Endodermal cell (in vitro differentiated cells): ENCODE results near the gene MPP2. TPM values are rescaled to one million over a fixed set of nuclear protein-coding genes. Genes with fewer than 3 reads are reported as not detected.

ENCODE experiments used
- DNase-seq: peaks from one replicate; pipeline ENCODE4 v3.0.0-alpha.2; 2017
- H3K27ac ChIP-seq: 2 replicates; pipeline ENCODE4 v1.5.1; 2013; ENCODE audit warnings: mild to moderate bottlenecking, low read depth, low read length, moderate library complexity
- H3K27me3 ChIP-seq: 2 replicates; pipeline ENCODE4 v1.6.1; 2013; ENCODE audit warnings: mild to moderate bottlenecking, low read length, moderate library complexity; ENCODE audit not compliant: insufficient read depth, control insufficient read depth, poor library complexity, severe bottlenecking
- H3K36me3 ChIP-seq: 2 replicates; pipeline ENCODE4 v1.7.0; 2013; ENCODE audit warnings: mild to moderate bottlenecking, low read length, moderate library complexity; ENCODE audit not compliant: control insufficient read depth, insufficient read depth
- H3K4me1 ChIP-seq: one replicate; pipeline ENCODE4 v1.7.0; 2013; ENCODE audit warnings: low read length; ENCODE audit not compliant: control insufficient read depth, insufficient read depth
- H3K4me3 ChIP-seq: 2 replicates; pipeline ENCODE4 v1.5.1; 2013; ENCODE audit warnings: mild to moderate bottlenecking, low read length, moderate library complexity
- H3K9ac ChIP-seq: 2 replicates; pipeline ENCODE4 v1.6.1; 2013; ENCODE audit warnings: mild to moderate bottlenecking, low read length, moderate library complexity; ENCODE audit not compliant: poor library complexity, severe bottlenecking; ENCODE audit errors: extremely low read depth
- H3K9me3 ChIP-seq: 2 replicates; pipeline ENCODE4 v1.6.1; 2013; ENCODE audit warnings: mild to moderate bottlenecking, low read length, moderate library complexity; ENCODE audit not compliant: control insufficient read depth
- H3K27ac Mint-ChIP-seq: 2 replicates; pipeline ENCODE4 v1.8.0; 2020; ENCODE audit warnings: mixed read lengths
- H3K27me3 Mint-ChIP-seq: 2 replicates; pipeline ENCODE4 v1.8.0; 2021; ENCODE audit warnings: mild to moderate bottlenecking, mixed read lengths; ENCODE audit not compliant: insufficient read depth
- H3K36me3 Mint-ChIP-seq: 2 replicates; pipeline ENCODE4 v1.8.0; 2020; ENCODE audit warnings: low read depth, mixed read lengths
- H3K4me1 Mint-ChIP-seq: 2 replicates; pipeline ENCODE4 v1.8.0; 2020; ENCODE audit warnings: mixed read lengths
- H3K4me3 Mint-ChIP-seq: 2 replicates; pipeline ENCODE4 v1.8.0; 2020; ENCODE audit warnings: mild to moderate bottlenecking, moderate library complexity, mixed read lengths
- H3K9me3 Mint-ChIP-seq: 2 replicates; pipeline ENCODE4 v1.8.0; 2020; ENCODE audit warnings: mild to moderate bottlenecking, mixed read lengths
- WGBS, 2 experiments: methylation state at CpG; one replicate each; pipeline versions ENCODE4 v1.1.5 to v1.1.7; 2013; ENCODE audit warnings: missing lambda C conversion rate in 2 of 2, mixed read lengths in 1 of 2; ENCODE audit not compliant: insufficient coverage in 1 of 2, insufficient read length in 1 of 2; 5-methylcytosine and 5-hydroxymethylcytosine counted together
- total RNA-seq, 2 donors: library from RNA; stranded (reverse); fragmentation: NEBNext Ultra II Directional in 1 of 2; extraction: Animal tissue kit (Norgen Biotek cat#: 25700) in 1 of 2; gene quantifications; 2 replicates in 1 of 2; 3 replicates in 1 of 2; pipeline ENCODE4 v1.2.1, GENCODE V29; 2021
- TF ChIP-seq, protein P1 (sequence below): fragments of 200-600 bp; sonication (generic); conservative IDR thresholded peaks from 2 replicates; pipeline ENCODE4 v1.5.0; 2021; ENCODE audit warnings: antibody characterized with exemption, mild to moderate bottlenecking

MPP2 gene
- total RNA-seq, 2 donors from 2014 or later = 16.2 to 18.3 TPM

DNA sequence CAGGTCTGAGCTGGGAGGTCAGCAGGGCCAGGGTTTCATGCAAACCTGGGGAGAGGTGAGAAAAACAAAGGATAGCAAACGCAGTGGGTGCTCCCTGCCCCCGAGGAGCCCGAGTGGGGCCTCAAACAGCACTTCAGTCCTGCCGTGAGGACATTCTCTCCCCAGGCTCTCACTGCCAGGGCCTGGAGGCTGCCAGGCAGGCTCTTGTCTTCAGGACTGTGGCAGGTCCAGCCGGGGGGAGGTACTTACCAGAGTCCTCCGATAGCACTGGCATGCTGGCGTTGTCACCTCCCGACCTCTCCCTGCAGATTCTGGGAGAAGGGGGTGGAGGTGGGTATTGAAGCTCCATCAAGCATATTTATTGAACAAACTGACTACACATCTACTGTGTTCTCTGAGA, 75.7 kb downstream of the MPP2 start:
- Histone ChIP-seq H3K4me1 (no peaks in the 10 kb centered on the region), H3K9me3 (peaks cover 8% of the 10 kb centered on the region), H3K9ac (no peak overlapping the region), H3K36me3 (no peaks in the 10 kb centered on the region), H3K27me3 (peaks cover 16% of the 10 kb centered on the region), H3K27ac (no peak overlapping the region), H3K4me3 (no peak overlapping the region)
- peak; percentile 76 for DNase-seq
- TF ChIP-seq, protein P1, sequence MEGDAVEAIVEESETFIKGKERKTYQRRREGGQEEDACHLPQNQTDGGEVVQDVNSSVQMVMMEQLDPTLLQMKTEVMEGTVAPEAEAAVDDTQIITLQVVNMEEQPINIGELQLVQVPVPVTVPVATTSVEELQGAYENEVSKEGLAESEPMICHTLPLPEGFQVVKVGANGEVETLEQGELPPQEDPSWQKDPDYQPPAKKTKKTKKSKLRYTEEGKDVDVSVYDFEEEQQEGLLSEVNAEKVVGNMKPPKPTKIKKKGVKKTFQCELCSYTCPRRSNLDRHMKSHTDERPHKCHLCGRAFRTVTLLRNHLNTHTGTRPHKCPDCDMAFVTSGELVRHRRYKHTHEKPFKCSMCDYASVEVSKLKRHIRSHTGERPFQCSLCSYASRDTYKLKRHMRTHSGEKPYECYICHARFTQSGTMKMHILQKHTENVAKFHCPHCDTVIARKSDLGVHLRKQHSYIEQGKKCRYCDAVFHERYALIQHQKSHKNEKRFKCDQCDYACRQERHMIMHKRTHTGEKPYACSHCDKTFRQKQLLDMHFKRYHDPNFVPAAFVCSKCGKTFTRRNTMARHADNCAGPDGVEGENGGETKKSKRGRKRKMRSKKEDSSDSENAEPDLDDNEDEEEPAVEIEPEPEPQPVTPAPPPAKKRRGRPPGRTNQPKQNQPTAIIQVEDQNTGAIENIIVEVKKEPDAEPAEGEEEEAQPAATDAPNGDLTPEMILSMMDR = no peak
- Mint-ChIP-seq H3K36me3 (no peaks in the 10 kb centered on the region), H3K4me1 (peaks cover 24% of the 10 kb centered on the region), H3K27ac (no peak overlapping the region), H3K4me3 (peak overlapping the region; percentile 66), H3K9me3 (peaks cover 15% of the 10 kb centered on the region), H3K27me3 (peaks cover 40% of the 10 kb centered on the region)
- 40 to 71% methylated on average over 1 to 7 of the region's 8 CpGs for WGBS, 2 experiments

DNA sequence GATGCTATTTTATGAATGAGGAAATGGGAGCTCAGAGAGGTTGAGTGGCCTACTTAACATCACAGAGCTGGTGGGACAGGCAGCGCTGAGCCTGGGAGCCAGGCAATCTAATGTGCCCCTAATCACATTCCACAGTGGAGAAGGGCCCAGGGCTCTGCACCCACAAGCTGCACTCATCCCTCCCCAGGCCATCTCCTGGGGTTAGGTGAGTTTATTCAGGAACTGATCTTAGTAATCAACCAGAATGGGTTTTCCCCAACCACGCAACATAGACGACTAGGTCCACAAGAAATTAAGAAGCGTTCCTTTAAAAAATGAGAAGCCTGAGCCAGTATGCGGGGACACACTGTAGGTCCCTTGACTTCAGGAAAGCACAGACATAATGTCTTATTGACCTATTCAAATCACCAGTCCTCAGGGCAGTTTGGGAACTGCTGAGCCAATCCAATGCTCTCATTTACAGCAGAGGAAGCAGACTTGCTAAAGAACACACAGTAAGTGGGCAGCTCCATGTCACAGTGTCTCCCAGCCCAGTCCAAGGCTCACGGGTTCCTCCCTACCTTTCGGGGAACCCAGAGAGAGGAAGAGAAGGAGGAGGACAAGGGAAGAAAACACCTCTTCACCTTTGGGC, 76.7 kb downstream of the MPP2 start:
- Mint-ChIP-seq H3K4me1 (peaks cover 24% of the 10 kb centered on the region), H3K9me3 (peaks cover 15% of the 10 kb centered on the region), H3K27ac (no peak overlapping the region), H3K4me3 (peak overlapping the region; percentile 66), H3K27me3 (peaks cover 34% of the 10 kb centered on the region), H3K36me3 (no peaks in the 10 kb centered on the region)
- TF ChIP-seq, protein P1 = no peak
- Histone ChIP-seq H3K9me3 (peaks cover 8% of the 10 kb centered on the region), H3K4me1 (no peaks in the 10 kb centered on the region), H3K27me3 (peaks cover 16% of the 10 kb centered on the region), H3K36me3 (no peaks in the 10 kb centered on the region), H3K4me3 (no peak overlapping the region), H3K9ac (no peak overlapping the region), H3K27ac (no peak overlapping the region)
- DNase-seq = no peak
- WGBS, 2 experiments = 88 to 96% methylated on average over 4 to 7 of the region's 7 CpGs

GRCh38 chr17:43829738-43830137, 77.6 kb downstream of the MPP2 start:
- Histone ChIP-seq H3K36me3 (no peaks in the 10 kb centered on the region), H3K9me3 (peaks cover 8% of the 10 kb centered on the region), H3K27ac (no peak overlapping the region), H3K27me3 (peaks cover 16% of the 10 kb centered on the region), H3K4me1 (no peaks in the 10 kb centered on the region), H3K9ac (no peak overlapping the region), H3K4me3 (no peak overlapping the region)
- H3K36me3 Mint-ChIP-seq = no peaks in the 10 kb centered on the region
- WGBS, 2 experiments = 93 to 94% methylated on average over 11 to 14 of the region's 14 CpGs
- H3K9me3 Mint-ChIP-seq = peaks cover 12% of the 10 kb centered on the region
- H3K4me3 Mint-ChIP-seq = no peak overlapping the region
- TF ChIP-seq, protein P1 = no peak
- no peak for DNase-seq
- peaks cover 24% of the 10 kb centered on the region for H3K4me1 Mint-ChIP-seq
- H3K27ac Mint-ChIP-seq = no peak overlapping the region
- H3K27me3 Mint-ChIP-seq = peaks cover 25% of the 10 kb centered on the region
